NAMALWA (cell line): ENCODE measurements around the gene TULP4.
"Not testable (repeated sequence)": the region's sequence is repeated elsewhere in the genome, so short reads cannot be mapped to it uniquely, and the experiment has no call there.

Experiments
- DNase-seq: peaks from one replicate; pipeline ENCODE4 v3.0.0-alpha.2; 2015; ENCODE audit warnings: low spot score

TULP4 gene

DNA sequence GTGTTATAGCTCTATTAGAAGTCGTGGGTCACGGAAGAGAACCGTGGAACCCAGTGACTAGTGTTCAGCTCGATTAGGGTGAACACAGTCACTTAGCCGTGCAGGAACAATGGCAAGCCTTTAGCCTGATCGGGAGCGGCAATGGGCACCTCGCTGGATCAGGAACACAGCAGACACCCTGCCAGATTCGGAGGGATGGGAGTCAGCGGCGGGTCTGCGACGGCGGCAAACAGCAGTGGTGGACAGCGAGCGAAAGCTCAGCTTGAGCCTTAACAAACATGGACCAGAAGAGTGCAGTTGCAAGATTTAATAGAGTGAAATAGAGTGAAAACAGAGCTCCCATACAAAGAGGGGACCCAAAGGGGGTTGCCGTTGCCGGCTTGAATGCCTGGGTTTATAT is 157.8 kb downstream of the TULP4 start:
- not testable (repeated sequence) for DNase-seq

GRCh38 chr6:158471339-158471738 is 159.1 kb downstream of the TULP4 start:
- no peak for DNase-seq

DNA sequence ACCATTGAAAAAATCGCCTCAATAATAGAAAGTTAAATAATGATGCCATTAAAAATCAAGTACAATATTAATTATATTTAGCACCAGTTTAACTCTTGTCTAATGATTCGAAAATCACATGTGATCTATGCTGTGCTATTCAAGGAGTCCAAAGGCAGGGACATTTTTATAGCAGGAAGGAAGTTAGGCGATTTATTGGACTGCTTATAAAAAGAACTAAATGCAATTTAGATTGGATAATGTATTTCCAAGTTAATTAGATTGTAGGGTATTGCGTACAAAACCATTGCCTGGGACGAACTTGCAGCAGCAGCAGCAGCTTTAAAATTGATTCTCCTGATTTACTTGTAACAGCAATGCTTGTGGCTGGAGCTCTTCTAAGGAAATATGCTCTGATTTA is 160.2 kb downstream of the TULP4 start:
- DNase-seq: no peak

- DNase-seq: no peak
Observed at GRCh38 chr6:158474961-158475343, 162.7 kb downstream of the TULP4 start.

DNA sequence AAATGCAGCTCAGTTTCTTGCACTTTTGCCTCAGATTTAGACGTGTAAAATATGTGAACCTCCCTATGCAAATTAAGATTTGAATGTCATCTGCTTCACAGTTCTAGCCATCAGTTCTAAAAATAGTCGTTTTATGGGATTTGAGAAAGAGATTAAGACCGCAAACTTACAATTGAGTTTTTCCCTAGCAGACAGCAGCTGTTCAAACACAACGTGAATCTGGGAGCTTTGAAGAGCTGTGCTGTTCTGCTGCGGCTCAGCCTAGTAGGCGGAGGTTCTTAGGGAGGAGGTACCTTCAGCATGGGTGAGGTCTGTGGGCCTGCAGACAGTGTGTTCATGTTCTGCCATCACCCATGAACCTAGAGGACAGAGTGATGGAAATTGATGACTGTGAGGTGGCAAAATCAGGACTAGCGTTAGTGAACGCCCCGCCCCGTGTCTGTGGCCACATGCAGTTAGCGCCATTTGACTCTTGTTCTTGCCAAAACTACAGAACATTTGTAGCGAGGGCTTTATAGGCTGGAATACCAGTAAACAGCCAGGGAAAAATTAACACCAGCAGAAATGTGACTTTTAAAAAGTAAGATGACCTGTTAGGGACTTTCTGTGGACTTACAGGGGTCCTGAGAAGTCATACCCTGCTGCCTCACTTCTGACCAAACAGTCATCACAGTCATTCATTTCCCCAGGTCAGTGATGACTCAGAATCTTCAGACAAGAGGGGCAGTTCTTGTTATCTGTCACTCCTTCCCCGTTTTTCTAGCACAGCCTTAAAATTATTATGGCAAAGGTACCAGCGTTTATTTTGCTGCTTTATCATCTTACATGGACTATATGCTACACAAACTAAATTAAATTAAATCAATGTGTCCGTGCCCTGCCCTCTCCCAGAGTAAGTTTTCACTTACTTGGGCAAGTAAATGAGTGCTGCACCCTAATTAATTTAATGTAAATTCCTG is 163.4 kb downstream of the TULP4 start:
- no peak for DNase-seq

GRCh38 chr6:158476389-158476788 is 164.1 kb downstream of the TULP4 start:
- DNase-seq: no peak

DNA sequence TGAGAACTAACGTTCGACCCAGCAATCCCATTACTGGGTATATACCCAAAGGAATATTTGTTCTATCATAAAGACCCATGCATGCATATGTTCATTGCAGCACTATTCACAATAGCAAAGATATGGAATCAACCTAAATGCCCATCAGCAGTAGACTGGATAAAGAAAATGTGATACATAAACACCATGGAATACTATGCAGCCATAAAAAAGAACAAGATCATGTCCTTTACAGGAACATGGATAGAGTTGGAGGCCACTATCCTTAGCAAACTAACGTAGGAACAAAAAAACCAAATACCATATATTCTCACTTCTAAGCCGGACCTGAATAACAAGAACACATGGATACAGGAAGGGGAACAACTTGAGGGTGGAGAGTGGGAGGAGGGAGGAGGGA is 165.5 kb downstream of the TULP4 start:
- DNase-seq: not testable (repeated sequence)

- DNase-seq: no peak
Observed at GRCh38 chr6:158480989-158481388, 168.7 kb downstream of the TULP4 start.

DNA sequence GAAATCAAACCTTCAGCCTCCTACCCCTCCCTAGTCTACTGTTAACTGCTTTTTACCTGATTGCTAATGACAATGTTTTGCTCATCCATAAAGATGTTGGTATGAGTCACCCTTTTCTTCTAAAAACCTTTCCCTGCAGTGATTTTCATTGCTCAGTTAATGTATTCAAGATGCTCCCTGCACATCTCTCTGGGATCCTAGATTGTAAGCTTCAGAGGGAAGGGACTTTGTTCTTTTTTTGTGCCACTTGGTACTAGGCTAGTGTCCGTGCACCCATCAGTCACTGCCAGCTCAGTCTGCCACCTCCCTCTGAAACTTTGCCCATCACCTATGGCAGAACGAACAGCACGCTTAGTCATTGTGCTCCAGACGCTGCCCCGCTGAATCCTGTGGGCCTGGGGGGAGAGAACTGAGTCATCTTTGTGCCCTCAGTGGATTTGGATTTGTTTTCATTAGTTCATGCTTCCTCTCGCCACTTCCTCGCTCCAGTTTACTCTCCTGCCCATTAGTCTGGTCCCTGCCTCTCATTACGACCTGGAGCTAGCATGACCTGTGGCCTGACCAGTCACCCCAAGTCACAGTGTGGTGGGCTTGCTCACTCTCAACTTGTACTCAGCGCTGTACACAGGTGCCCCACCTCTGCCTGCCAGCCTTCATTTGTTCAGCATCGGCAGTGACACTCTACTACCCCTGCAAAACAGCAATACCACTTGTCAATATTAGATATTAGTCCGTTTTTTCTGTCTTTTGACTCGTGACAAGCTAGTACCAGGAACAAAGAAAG is 169.6 kb downstream of the TULP4 start:
- DNase-seq: no peak

- DNase-seq: no peak
Observed at GRCh38 chr6:158485431-158485830, 173.2 kb downstream of the TULP4 start.

GRCh38 chr6:158487495-158487894 is 175.2 kb downstream of the TULP4 start:
- DNase-seq: no peak

GRCh38 chr6:158488065-158488464 is 175.8 kb downstream of the TULP4 start:
- no peak for DNase-seq

GRCh38 chr6:158489441-158489840 is 177.2 kb downstream of the TULP4 start:
- DNase-seq: no peak

DNA sequence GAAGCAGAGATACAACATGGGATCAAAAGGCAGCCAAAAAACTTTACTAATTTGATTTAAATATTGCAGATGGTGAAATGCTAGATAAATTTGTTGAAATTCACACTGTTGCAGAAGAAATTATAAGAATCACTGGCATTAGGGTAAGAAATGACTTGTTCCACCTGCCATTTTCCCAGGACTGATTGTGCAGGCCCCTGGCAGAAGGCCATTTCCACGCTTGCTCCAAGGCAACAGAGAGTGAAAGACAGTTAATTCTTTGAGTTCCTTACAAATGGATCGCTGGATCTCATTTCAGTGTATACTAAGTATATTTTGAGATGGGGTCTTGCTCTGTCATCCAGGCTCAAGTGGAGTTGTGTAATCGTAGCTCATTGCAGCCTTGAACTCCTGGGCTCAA is 180.6 kb downstream of the TULP4 start:
- DNase-seq: no peak

GRCh38 chr6:158496700-158497099 is 184.4 kb downstream of the TULP4 start:
- DNase-seq: no peak

- no peak for DNase-seq
Observed at GRCh38 chr6:158497620-158498019, 185.4 kb downstream of the TULP4 start.

- no peak for DNase-seq
Observed at GRCh38 chr6:158498362-158498761, 186.1 kb downstream of the TULP4 start.

- DNase-seq: no peak
Observed at GRCh38 chr6:158499601-158500000, 187.3 kb downstream of the TULP4 start.

DNA sequence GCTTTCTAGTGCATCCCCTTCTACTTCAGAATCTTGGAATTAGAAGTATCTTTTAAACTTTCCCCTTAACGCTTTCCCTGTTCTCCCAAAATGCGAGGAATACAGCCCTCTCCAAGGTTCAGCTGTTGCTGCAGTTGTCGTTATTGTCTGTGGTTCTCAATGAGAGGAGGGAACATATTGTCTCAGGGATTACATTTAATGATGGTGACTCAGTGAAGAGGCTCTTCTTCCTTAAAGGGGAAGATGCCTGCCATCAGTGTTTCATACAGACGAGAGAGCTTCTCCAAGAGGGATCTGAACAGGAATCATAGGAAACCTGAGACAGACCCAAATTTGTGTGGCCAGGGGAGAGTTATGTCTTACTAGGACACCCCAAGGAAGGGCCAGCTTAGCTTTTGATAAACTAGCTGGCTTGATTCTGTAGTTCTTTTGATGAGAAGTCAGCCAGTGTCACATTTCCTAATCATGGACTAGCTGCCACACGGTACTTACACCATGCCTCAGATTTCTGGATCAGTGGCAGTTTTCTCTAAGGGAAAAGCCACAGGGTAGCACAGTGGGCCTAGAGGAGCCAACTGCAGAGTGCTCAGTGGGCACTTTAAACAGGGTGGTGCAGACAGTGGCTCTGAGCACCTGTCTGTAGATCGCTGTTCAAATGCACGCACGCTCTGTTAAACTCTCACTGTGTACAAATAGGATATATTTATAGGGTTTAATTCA is 187.9 kb downstream of the TULP4 start:
- no peak for DNase-seq

GRCh38 chr6:158501360-158502262 is 189.3 kb downstream of the TULP4 start:
- no peak for DNase-seq

- no peak for DNase-seq
Observed at GRCh38 chr6:158502263-158502950, 190.1 kb downstream of the TULP4 start.
